KBM-7 (cell line): ENCODE data around the gene EPS8.
A peak's percentile ranks its signal among the peaks of the same experiment; 100 is the strongest.

Source experiments
- DNase-seq: peaks from one replicate; pipeline ENCODE4 v3.0.0-alpha.2; 2015
- in situ Hi-C: fragments of 300-500 bp; cut with MboI; formaldehyde crosslinking; loops from 2 replicates; pipeline ENCODE4 v1.14.3; 2020; ENCODE audit warnings: low sequenced_read_pairs, low pct_unique_long_range_greater_than_20kb, mixed read lengths

Gene EPS8

DNA sequence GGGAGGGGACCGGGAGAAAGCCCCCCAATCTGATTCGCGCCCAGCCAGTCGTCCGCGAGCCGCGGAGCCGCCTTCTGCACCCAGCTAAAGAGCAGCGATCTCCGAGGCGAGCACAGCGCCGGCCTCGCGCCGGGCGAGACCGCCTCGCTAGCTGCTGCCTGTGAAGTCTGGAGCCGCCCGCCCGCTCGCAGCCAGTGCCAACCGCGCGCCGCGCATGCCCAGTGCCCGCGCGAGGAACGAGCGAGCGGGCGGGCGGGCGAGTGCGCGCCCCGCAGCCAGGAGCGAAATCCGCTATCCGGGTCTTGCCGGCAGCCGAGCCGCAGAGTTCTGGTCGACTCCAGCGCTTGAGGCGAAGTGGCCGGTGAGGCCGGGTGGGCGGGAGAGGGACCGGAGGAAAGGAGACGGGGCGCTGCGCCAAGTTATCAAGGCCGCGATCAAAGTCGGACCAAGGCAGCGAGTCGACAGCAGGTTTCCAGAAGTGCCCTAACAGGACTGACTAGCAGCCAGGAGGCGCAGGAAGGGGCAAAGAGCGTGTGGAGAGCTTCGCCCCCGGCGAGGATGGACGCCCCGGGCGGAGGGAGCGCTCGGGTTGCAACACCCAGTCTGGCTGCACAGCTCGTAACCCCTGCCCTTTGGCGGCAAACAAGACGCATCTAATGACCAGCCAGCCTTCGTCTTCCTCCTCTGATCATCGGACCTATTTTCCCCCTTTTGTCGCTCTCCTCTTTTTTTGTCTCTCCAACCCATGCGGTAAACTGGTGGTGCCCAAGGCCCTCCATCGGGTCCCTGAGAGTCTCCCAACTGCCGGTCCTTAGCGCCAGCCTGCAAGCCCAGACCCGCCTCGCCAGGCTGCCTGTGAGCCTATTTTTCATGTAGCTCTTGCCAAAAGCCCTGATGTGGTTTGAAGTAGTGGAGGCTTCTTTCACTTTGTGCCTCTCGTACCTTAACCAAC lies at the start of gene EPS8:
Gene EPS8, minus strand, starts transcription at position 169 of the 952 bp plus-strand sequence. CDS start 106,437 bp downstream, outside the sequence.
- in situ Hi-C loops, result no loop called here
- peak; percentile 94 for DNase-seq

DNA sequence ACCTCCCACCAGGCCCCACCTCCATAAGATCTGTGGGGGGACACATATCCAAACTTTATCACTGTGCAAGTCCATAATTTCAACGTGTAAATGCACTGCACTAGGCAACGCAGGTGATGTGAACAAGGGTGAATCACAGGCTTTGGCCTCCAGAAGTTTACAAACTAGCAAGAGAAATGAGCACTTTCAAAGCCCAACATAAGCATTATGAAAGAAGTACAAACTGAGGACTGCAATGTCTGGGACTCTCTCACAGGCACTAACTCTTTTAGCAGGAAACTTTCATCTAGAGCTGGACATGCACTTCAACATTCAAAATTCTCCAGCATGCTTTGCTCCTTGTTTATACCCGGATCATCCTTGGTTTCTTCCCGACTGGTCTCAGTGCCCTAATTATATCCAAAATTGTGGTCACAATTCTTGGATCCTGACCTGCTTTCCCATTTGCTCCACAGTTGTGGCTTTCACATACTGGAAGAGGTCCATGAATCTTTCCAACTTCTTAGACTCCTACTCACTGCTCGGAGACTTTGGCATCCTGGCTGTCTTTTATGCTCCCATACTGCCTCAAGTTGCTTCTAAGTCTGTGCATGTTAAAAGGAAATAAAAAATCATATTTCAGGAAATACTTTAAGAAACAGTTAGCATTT lies 48.1 kb upstream of the EPS8 start:
- in situ Hi-C loops, result no loop called here

DNA sequence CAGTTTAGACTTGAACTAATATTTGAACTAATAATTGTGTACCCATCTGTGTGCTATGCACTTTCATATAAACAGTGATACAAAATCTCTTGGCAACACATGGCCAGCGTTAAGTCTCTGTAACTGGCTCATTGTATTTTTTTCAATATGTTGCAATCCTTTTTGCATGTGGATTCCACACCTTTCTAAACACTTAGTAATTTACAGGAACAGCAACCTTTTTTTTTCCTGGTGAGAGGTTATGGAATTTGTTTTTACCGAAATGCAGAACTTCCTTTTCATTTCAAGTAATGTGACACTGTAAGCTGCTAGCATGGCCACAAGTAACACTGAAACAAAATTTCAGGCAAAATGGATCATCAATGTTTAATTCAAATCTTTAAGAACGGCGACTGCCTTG lies 45.4 kb upstream of the EPS8 start:
- in situ Hi-C loops, result no loop called here
- peak; percentile 14 for DNase-seq

More for the DNA sequence above, 48.1 kb upstream of the EPS8 start:
- no peak for DNase-seq

DNA sequence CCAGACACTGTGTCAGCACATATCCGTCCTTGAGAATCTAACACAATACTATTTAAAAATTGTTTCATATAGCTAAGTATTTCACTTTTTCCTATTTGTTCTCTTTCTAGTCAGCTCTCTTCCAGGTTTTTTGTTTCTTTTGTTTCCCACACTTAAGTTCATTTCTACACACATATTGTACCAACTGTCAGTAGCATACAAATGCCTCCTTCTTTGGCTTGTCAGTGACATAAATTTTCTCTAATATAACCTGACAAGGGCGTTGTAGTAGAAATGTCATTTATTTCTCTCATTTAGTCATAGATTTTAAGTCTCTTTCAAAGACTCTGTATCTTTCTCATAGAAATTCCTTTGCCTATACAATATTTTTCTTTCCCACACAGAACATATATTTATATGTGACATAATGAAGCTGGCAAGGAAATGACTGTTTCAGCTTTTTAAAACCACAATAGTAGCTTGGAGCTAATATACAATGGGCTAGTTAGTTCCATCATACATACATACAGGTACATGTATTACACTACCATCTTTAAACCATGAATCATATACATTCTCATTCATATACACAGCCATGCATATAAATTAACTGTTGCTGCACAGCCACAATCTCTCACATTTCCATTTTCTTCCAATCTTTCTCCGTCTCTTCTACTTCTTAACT lies 42.3 kb upstream of the EPS8 start:
- in situ Hi-C loops, result no loop called here
- DNase-seq, result no peak

DNA sequence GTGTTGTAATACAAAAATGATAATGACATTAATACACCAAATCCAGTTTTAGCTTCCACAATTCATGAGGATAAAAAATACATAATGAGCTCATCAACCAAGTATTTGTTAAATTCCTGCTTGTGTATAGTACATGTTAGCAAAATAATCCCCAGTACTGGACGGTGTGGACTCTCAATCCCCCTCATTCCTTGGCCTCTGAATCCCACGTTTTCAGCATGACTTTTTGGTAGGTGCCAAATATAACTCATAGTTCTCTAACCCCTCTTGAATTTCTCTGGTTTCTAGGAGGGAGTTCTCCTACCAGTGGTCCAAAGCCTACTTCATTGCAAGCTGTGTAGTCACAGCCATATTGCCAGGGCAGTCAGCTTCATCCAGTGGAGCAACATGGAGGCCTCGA lies 41.4 kb upstream of the EPS8 start:
- in situ Hi-C loops, result no loop called here
- no peak for DNase-seq

DNA sequence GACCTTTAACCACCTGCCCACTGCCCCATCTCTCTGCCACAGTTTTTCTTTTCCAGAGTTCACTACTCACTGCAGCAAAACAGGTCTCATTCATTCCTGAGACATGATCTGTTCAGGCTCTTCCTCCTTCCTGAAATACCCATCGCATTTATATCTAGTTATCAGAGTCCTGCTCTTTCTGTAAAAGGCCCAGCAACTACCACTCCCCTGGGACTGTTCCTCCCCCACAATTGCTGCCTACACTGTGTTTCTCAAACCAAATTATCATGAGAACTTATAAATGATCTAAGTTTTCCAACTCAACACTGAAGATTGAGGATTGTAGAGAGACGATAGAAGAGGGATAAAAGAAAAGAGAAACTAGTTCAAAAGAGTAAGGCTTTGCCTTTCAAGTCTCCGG lies 40.8 kb upstream of the EPS8 start:
- no peak for DNase-seq
- in situ Hi-C loops, result no loop called here

DNA sequence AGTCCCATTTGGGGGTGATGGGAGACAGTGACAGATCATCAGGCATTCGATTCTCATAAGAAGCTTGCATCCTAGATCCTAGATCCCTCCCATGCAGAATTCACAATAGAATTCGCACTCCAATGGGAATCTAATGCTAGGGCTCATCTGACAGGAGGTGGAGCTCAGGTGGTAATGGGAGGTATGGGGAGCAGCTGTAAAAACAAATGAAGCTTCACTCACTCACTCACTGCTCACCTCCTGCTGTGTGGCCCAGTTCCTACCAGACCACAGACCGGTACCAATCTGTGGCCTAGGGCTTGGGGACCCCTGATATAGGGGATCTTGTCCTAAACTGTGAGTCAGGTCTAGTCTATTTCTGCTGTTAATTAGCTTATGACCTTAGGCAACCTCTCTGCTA lies 40.1 kb upstream of the EPS8 start:
- no peak for DNase-seq
- in situ Hi-C loops, result no loop called here

DNA sequence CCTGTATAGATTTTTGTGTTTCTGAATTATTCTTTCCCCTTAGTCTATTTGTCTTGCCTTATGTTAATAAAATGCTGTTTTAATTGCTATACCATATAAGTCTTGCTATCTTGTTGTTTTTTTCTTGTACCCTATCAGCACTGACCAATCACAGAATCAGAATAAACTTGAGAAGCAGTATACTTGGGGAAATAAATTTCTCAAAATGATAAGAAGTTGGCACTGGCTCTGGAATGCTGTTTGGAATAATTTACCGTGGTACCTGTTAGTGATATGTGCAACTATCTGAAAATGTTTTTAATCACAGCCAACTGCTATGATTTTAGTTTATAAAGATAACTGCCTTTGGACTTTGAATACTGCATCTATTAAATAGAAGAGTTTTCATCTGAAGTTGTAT lies 37.9 kb upstream of the EPS8 start:
- DNase-seq, result no peak
- in situ Hi-C loops, result no loop called here

DNA sequence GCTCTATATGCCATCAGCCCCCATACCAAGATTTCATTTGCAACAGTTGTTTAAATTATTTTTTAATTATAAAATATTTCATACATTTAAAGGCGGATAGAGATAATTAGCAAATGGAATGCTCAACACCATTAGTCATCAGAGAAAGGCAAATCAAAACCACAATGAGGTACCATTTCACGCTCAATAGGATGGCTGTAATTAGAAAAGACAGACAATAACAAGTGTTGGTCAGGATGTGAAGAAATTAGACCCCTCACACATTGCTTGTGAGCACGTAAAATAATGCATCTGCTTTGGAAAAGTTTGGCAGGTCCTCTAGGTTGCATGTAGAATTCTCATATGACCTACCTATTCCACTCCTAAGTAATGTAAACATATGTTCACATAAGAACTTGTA lies 35.3 kb upstream of the EPS8 start:
- in situ Hi-C loops, result no loop called here
- no peak for DNase-seq

DNA sequence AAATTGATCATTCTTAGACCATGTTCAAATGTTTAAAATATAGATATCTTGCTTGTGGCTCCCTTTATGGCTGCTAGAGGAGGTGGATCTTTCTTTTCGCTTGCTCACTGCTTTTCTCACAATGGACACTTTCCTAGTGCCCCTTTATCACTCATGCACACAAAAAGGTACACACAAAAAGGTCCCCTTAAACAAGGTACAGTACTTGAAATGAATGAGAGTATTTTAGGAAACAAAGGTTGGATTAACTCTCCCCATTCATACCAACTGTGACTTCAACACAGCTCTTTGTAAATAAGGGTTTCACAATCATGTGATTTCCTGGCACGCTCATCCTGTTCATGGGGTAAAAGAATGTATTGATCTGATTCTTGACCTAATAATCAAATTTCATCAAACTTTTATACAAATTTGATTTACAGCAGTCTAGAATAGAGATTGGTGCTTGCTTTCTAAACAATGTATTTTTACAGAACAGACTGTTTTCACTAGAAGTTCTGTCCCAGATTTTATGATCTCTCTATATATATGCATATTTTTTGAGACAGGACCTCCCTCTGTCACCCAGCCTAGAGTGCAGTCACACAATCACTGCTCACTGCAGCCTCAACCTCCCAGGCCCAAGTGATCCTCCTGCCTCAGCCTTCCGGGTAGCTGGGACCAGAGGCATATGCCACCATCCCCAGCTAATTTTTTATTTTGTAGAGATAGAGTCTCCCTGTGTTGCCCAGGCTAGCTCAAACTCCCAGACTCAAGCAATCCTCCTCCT lies 34.4 kb upstream of the EPS8 start:
- in situ Hi-C loops, result no loop called here
- no peak for DNase-seq

DNA sequence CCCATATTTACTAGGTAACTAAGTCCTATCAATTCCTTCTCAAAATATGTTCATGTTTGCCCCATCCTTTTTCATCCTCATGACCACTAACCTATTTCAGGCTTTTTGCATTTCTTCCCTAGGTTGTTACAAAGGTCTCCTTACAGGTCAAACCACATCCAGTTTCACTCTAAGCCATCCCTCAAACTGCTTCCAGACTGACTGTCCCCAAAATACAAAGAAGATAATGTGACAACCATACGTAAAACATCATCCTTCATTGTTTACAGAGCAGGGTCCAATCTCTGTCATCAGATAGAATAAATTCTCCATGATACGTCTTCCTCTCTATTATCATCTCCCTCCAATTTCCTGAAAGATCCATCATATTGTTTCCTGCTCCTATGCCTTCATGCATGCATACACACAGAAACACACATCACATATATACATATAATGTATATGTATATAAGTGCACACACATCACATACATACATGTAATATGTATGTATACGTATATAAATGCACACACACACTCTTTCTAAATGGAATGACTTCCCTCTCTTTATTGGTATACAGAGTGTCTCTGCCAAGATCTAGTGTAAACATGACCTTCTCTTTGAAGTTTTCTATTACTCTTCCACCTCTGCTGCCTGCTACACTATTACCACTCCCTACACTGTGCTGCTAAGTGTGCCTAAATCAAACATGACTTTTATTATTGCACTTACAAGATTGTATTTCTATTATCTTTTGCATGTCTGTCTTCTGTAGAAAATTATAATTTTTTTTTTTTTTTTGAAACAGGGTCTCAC lies 30.7 kb upstream of the EPS8 start:
- DNase-seq, result no peak

DNA sequence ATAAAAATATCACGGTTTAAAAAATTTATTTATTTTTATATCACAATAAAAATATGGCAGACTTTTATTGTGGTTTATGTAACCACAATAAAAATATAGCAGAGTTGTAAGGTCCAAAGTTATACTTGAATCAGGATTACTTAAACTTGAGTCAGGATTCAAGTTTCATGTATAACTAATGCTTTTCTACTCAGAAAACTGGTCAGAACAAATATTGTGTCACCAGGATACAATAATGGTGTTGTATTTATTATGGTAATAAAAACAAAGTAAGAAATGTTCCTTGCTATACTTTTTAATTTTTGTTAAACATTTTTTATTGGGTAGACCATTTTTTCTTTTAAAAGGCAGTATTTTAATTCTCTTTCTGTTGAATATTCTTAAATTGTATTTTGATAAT lies 29.2 kb upstream of the EPS8 start:
- no peak for DNase-seq
- in situ Hi-C loops, result no loop called here

More for the DNA sequence above, 30.7 kb upstream of the EPS8 start:
- in situ Hi-C loops, result no loop called here

DNA sequence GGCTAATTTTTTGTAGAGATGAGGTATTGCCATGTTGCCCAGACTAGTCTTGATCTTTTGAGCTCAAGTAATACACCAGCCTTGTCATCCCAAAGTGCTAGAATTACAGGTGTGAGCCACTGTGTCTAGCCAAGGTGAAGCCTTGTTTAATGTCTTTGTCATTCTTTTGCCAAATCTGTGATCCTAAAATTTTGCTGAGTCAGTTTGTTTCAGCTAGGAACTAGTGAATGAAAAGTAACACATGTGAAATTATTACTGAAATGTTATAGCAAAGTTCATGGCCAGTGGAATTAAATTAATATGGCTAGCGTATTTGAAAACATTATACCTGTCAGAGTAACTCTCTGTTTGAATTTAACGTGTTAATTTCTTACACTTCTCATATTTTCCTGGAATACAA lies 26.5 kb upstream of the EPS8 start:
- in situ Hi-C loops, result no loop called here
- no peak for DNase-seq

DNA sequence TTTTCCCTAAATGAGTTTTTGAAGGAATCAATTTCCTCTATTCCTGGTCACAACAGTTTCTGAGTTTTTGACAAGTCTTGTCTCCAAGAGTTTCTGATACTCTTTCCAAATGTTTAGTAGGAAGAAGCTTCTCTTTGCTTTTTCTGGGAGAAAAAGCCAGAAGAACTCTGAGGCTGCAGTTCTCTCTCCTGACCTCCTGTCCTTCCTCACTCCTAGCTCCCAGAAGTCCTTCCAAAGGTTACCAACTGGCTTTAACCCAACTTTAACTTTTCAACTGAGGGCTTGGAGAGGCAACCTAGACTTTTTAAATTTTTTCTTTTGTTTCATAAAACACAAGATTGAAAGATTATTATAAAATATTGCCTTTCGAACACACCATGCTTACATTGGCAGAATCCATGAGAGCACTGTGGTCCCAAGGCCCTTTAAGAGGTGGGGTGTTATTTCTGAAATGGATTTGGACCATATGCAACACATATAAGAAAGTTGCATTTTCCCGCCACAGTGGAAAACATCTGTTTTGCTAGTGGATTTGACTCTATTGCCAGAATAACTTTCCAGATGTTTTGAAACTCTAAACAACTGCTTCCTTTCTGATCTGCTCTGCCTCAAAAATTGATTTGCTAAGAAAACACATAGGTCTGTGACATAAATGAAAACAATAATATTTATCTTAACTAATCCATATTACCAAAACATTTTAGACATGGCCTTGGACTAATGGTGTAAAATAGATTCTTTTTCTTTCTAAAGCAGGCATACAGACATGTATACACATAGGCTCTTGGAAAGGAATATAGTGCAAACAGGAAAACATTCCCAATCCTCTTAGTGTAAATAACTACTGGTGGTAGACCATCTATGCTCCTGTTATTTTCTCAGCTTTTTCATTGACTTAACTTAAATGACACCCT lies 22.3 kb upstream of the EPS8 start:
- in situ Hi-C loops, result no loop called here
- no peak for DNase-seq

DNA sequence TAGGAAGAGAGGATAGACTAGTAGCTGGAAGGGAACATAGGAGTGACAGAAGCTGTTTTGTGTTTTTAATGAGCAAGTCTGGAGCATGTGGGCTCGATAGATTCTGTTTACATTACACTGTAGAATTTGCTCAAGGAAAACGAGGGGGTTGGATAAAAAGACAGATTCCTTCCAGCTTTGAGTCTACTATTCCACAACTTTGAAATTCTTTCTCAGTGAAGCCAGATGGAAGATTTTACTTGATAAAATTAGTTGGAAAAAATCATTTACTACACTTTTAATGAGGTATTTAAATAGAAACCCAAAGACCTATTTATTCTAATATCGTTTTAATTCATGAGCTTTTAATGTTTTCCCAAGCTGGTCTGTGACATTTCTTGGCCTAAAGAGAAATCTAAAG lies 19.5 kb upstream of the EPS8 start:
- DNase-seq, result no peak
- in situ Hi-C loops, result no loop called here

DNA sequence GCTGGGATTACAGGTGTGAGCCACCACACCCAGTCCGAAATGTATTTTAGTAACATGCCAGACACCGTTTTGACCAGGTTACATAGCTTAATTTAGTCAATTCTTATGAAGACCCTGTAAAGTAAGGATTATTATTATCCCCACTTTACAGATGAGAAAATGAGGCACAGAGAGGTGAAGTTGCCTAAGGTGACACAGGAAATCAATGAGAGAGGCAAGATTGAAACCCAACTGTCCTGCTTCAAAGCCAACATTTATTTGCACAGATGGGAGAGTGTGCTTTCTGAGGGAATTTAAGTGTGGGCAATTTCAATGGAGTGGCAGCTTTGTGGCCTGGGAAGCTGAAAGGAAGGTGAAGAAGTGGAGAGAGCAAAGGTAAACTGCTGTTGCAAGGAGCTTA lies 19.1 kb upstream of the EPS8 start:
- no peak for DNase-seq
- in situ Hi-C loops, result no loop called here

DNA sequence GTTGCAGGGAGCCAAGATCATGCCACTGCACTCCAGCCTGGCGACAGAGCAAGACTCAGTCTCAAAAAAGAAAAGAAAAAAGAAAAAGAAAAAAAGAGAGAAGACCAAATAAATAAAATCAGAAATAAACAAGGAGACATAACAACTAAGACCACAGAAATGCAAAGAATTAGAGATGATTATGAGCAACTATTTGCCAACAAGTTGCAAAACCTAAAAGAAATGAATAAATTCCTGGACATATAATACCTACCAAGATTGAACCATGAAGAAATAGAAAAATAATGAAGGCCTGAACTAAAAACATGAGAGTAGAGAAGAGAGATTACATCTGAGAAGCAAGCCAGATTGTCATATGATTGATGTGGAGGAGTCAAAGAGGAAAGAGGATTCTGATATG lies 17.6 kb upstream of the EPS8 start:
- in situ Hi-C loops, result no loop called here
- DNase-seq, result no peak
